Measurements from ENCODE around the gene DNAL1.

DNAL1 gene

DNA sequence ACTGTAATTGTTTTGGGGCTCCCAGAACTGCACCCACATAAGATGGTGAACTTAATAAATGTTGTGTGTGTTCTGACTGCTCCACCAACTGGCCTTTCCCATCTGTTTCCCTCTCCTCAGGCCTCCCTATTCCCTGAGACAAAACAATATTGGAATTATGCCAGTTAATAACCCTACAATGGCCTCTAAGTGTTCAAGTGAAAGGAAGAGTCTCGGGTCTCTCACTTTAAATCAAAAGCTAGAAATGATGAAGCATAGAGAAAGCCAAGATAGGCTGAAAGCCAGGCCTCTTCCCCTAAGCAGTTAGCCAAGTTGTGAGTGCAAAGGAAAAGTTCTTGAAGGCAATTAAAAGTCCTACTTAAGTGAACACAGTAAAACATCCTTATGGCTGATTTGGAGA, 19.1 kb upstream of the DNAL1 start:
- no peaks in the 10 kb centered on the region for H3K36me3 ChIP-seq (ENCODE audit: insufficient read depth, low read length)
- no peak overlapping the region for H2AFZ ChIP-seq (ENCODE audit: low read depth, low read length)
- TF ChIP-seq, protein P1, sequence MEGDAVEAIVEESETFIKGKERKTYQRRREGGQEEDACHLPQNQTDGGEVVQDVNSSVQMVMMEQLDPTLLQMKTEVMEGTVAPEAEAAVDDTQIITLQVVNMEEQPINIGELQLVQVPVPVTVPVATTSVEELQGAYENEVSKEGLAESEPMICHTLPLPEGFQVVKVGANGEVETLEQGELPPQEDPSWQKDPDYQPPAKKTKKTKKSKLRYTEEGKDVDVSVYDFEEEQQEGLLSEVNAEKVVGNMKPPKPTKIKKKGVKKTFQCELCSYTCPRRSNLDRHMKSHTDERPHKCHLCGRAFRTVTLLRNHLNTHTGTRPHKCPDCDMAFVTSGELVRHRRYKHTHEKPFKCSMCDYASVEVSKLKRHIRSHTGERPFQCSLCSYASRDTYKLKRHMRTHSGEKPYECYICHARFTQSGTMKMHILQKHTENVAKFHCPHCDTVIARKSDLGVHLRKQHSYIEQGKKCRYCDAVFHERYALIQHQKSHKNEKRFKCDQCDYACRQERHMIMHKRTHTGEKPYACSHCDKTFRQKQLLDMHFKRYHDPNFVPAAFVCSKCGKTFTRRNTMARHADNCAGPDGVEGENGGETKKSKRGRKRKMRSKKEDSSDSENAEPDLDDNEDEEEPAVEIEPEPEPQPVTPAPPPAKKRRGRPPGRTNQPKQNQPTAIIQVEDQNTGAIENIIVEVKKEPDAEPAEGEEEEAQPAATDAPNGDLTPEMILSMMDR (IDR thresholded peaks at IDR 0.05; ENCODE audit: borderline replicate concordance, extremely low read depth, low read length, poor library complexity, severe bottlenecking) = no peak
- no peak for TF ChIP-seq EZH2 (IDR thresholded peaks at IDR 0.05; ENCODE audit: borderline replicate concordance, low read depth, low read length, severe bottlenecking)
- H3K27ac ChIP-seq (ENCODE audit: low read length) = no peak overlapping the region
- no peaks in the 10 kb centered on the region for H4K20me1 ChIP-seq (ENCODE audit: insufficient read depth, low read length)
- H3K79me2 ChIP-seq (ENCODE audit: insufficient read depth, low read length) = no peaks in the 10 kb centered on the region
- H3K9ac ChIP-seq (ENCODE audit: low read depth, low read length) = no peak overlapping the region
- ATAC-seq (ENCODE audit: insufficient read depth, low read depth) (no peak), DNase-seq (no peak)
- no peaks in the 10 kb centered on the region for H3K27me3 ChIP-seq (ENCODE audit: insufficient read depth, low read length, poor library complexity)
- no peak overlapping the region for H3K4me2 ChIP-seq (ENCODE audit: insufficient read depth, low read length)
- no peaks in the 10 kb centered on the region for H3K9me3 ChIP-seq (ENCODE audit: insufficient read depth, low read length, severe bottlenecking)
- no peak overlapping the region for H3K4me3 ChIP-seq (ENCODE audit: low read depth in 1 of 2, low read length in 2 of 2)
- no peaks in the 10 kb centered on the region for H3K4me1 ChIP-seq (ENCODE audit: insufficient read depth, low read length)

DNA sequence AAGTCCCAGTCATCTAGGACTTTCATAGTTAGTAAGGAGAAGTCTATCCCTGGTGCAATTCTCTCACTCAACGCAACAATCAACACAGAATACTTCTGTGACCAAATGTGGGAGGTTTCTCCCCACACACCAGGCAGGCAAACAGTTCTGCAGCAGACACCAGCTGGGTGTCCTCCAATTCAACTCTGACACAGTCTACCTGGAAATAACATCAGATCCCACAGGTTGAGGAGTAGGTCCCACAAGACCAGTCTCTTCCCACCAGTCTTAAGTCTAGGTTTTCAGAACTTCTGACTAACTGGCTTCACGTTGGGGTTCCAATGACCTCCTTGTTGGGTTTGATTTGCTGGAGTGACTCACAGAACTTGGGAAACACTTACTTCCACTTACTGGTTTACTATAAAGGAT, 17.6 kb upstream of the DNAL1 start:
- H4K20me1 ChIP-seq (ENCODE audit: insufficient read depth, low read length) = no peaks in the 10 kb centered on the region
- no peaks in the 10 kb centered on the region for H3K79me2 ChIP-seq (ENCODE audit: insufficient read depth, low read length)
- no peak overlapping the region for H3K9ac ChIP-seq (ENCODE audit: low read depth, low read length)
- no peaks in the 10 kb centered on the region for H3K36me3 ChIP-seq (ENCODE audit: insufficient read depth, low read length)
- H3K9me3 ChIP-seq (ENCODE audit: insufficient read depth, low read length, severe bottlenecking) = no peaks in the 10 kb centered on the region
- no peak overlapping the region for H3K4me3 ChIP-seq (ENCODE audit: low read depth in 1 of 2, low read length in 2 of 2)
- ATAC-seq (ENCODE audit: insufficient read depth, low read depth) = no peak
- H3K27me3 ChIP-seq (ENCODE audit: insufficient read depth, low read length, poor library complexity) = no peaks in the 10 kb centered on the region
- H3K4me2 ChIP-seq (ENCODE audit: insufficient read depth, low read length) = no peak overlapping the region
- H3K27ac ChIP-seq (ENCODE audit: low read length) = no peak overlapping the region
- DNase-seq = no peak
- TF ChIP-seq EZH2 (IDR thresholded peaks at IDR 0.05; ENCODE audit: borderline replicate concordance, low read depth, low read length, severe bottlenecking) = no peak
- TF ChIP-seq, protein P1 (IDR thresholded peaks at IDR 0.05; ENCODE audit: borderline replicate concordance, extremely low read depth, low read length, poor library complexity, severe bottlenecking) = no peak
- H2AFZ ChIP-seq (ENCODE audit: low read depth, low read length) = no peak overlapping the region
- H3K4me1 ChIP-seq (ENCODE audit: insufficient read depth, low read length) = no peaks in the 10 kb centered on the region

DNA sequence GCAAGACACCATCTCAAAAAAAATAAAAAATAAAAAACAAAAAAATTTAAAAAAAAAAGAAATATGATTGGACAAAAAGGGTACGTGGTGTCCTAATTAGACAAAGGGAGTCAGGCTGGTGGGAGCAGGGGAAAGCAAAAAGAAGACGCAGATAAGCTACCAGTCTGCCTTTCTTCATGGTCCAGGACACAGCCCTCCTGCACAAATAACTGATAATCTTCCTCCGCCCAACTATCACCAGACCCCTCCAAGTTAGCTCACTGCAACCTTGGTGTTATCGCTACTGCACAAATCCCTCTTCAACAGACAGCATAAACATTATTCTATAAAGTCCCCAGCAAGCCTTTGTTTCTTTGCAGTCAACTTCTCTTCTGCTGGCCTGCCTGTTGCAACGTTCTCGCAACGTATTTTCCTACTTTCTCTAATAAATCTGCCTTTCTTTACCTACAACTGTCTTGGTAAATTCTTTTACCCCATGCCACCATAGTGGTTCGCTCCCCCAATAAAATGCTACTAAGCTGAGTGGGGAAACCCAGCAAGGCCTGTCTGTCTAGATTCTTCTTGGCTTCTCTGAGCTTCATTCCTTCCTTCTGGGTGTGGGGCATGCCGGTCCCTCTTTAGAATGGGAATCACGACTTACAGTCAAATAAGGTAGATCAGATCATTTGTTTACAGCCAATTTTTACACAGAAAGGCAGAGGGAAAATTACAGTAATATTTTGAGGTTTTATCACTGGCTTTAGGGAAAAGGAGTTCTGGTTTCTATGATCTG, 14.6 kb upstream of the DNAL1 start:
- Histone ChIP-seq H3K27me3 (ENCODE audit: insufficient read depth, low read length, poor library complexity) (no peaks in the 10 kb centered on the region), H3K9ac (ENCODE audit: low read depth, low read length) (no peak overlapping the region), H2AFZ (ENCODE audit: low read depth, low read length) (no peak overlapping the region), H3K79me2 (ENCODE audit: insufficient read depth, low read length) (no peaks in the 10 kb centered on the region), H3K27ac (ENCODE audit: low read length) (no peak overlapping the region), H3K4me3 (ENCODE audit: low read depth in 1 of 2, low read length in 2 of 2) (no peak overlapping the region), H3K4me2 (ENCODE audit: insufficient read depth, low read length) (no peak overlapping the region), H3K36me3 (ENCODE audit: insufficient read depth, low read length) (no peaks in the 10 kb centered on the region), H3K9me3 (ENCODE audit: insufficient read depth, low read length, severe bottlenecking) (no peaks in the 10 kb centered on the region), H3K4me1 (ENCODE audit: insufficient read depth, low read length) (no peaks in the 10 kb centered on the region), H4K20me1 (ENCODE audit: insufficient read depth, low read length) (no peaks in the 10 kb centered on the region)
- no peak for ATAC-seq (ENCODE audit: insufficient read depth, low read depth)
- DNase-seq = no peak
- TF ChIP-seq EZH2 (IDR thresholded peaks at IDR 0.05; ENCODE audit: borderline replicate concordance, low read depth, low read length, severe bottlenecking) = no peak
- TF ChIP-seq, protein P1 (IDR thresholded peaks at IDR 0.05; ENCODE audit: borderline replicate concordance, extremely low read depth, low read length, poor library complexity, severe bottlenecking) = no peak
